ENCODE data around the gene MYOZ2.

Gene MYOZ2

GRCh38 chr4:119135721-119136121 is at the start of gene MYOZ2:
TSS of gene MYOZ2 (plus strand) at chr4:119135832. CDS start at chr4:119136526, 694 bp downstream.
- in situ Hi-C loops (cut with MboI; ENCODE audit: low sequenced_read_pairs) = no loop called here

GRCh38 chr4:119087121-119087520 is 48.5 kb upstream of the MYOZ2 start:
- in situ Hi-C loops (cut with MboI; ENCODE audit: low sequenced_read_pairs) = no loop called here

GRCh38 chr4:119087656-119088055 is 48.0 kb upstream of the MYOZ2 start:
- in situ Hi-C loops (cut with MboI; ENCODE audit: low sequenced_read_pairs) = no loop called here

GRCh38 chr4:119093042-119093827 is 42.4 kb upstream of the MYOZ2 start:
- in situ Hi-C loops (cut with MboI; ENCODE audit: low sequenced_read_pairs) = no loop called here

- in situ Hi-C loops (cut with MboI; ENCODE audit: low sequenced_read_pairs) = no loop called here
Observed at GRCh38 chr4:119097282-119097900, 38.2 kb upstream of the MYOZ2 start.

GRCh38 chr4:119098306-119098705 is 37.3 kb upstream of the MYOZ2 start:
- in situ Hi-C loops (cut with MboI; ENCODE audit: low sequenced_read_pairs) = no loop called here

GRCh38 chr4:119099227-119099810 is 36.3 kb upstream of the MYOZ2 start:
- in situ Hi-C loops (cut with MboI; ENCODE audit: low sequenced_read_pairs) = no loop called here

- in situ Hi-C loops (cut with MboI; ENCODE audit: low sequenced_read_pairs) = no loop called here
Observed at GRCh38 chr4:119100655-119101054, 35.0 kb upstream of the MYOZ2 start.

GRCh38 chr4:119103263-119103662 is 32.4 kb upstream of the MYOZ2 start:
- in situ Hi-C loops (cut with MboI; ENCODE audit: low sequenced_read_pairs) = no loop called here

GRCh38 chr4:119104644-119105273 is 30.9 kb upstream of the MYOZ2 start:
- in situ Hi-C loops (cut with MboI; ENCODE audit: low sequenced_read_pairs) = no loop called here

GRCh38 chr4:119105605-119106004 is 30.0 kb upstream of the MYOZ2 start:
- in situ Hi-C loops (cut with MboI; ENCODE audit: low sequenced_read_pairs) = no loop called here

GRCh38 chr4:119106036-119107000 is 29.3 kb upstream of the MYOZ2 start:
- in situ Hi-C loops (cut with MboI; ENCODE audit: low sequenced_read_pairs) = no loop called here

GRCh38 chr4:119110121-119110520 is 25.5 kb upstream of the MYOZ2 start:
- in situ Hi-C loops (cut with MboI; ENCODE audit: low sequenced_read_pairs) = no loop called here

- in situ Hi-C loops (cut with MboI; ENCODE audit: low sequenced_read_pairs) = no loop called here
Observed at GRCh38 chr4:119111296-119111695, 24.3 kb upstream of the MYOZ2 start.

GRCh38 chr4:119113033-119113655 is 22.5 kb upstream of the MYOZ2 start:
- in situ Hi-C loops (cut with MboI; ENCODE audit: low sequenced_read_pairs) = no loop called here

- in situ Hi-C loops (cut with MboI; ENCODE audit: low sequenced_read_pairs) = no loop called here
Observed at GRCh38 chr4:119116021-119116420, 19.6 kb upstream of the MYOZ2 start.

GRCh38 chr4:119116925-119117900 is 18.4 kb upstream of the MYOZ2 start:
- in situ Hi-C loops (cut with MboI; ENCODE audit: low sequenced_read_pairs) = no loop called here

- in situ Hi-C loops (cut with MboI; ENCODE audit: low sequenced_read_pairs) = no loop called here
Observed at GRCh38 chr4:119118397-119118796, 17.2 kb upstream of the MYOZ2 start.

GRCh38 chr4:119124352-119124751 is 11.3 kb upstream of the MYOZ2 start:
- in situ Hi-C loops (cut with MboI; ENCODE audit: low sequenced_read_pairs) = no loop called here
